ENCODE measurements around the gene OPTC.

DNA sequence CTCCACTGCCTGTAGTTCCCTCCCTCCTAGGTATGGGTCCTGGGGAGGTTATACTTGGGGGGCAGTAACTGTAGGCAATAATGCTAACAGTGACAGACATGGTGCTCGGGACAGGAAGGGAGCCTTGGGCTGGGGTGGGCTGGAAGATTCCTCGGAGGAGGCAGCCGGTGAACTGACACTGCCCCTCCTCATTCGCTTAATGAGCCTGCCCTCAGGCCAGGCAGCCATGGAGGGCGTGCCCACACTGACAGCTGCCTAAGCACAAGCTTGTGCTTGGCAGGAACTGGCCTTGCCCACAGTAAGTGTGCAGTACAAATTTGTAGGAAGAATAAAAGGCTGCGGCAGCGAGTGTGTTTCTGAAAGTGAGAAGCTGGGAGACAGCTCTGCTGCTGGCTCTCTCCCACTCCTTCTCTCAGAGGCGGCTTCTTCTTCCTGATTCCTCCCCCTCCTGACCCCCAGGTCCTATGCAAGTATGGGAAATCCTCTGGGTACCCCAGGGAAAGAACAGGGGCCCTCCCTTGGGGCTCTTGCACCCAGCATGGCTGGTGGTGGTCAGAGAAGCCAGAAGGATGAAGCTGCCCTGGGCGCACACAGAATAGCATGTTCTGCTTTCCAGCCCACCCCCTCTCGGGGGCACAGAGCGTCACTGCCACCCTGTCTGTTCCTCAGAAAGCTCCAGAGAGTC lies 23.6 kb downstream of the OPTC start:
- TF ChIP-seq EZH2 (IDR thresholded peaks at IDR 0.05) (no peak), SP1 (IDR thresholded peaks at IDR 0.05; ENCODE audit: low read depth) (no peak)
